NCI-H2171 treated with DMSO at 0.1 percent for 48 hours (cell line): Measurements from ENCODE around the gene CCDC40.

Experiments
- DNase-seq: peaks from one replicate; lab custom pipeline; 2025; lab: John Stamatoyannopoulos, UW

Gene CCDC40

DNA sequence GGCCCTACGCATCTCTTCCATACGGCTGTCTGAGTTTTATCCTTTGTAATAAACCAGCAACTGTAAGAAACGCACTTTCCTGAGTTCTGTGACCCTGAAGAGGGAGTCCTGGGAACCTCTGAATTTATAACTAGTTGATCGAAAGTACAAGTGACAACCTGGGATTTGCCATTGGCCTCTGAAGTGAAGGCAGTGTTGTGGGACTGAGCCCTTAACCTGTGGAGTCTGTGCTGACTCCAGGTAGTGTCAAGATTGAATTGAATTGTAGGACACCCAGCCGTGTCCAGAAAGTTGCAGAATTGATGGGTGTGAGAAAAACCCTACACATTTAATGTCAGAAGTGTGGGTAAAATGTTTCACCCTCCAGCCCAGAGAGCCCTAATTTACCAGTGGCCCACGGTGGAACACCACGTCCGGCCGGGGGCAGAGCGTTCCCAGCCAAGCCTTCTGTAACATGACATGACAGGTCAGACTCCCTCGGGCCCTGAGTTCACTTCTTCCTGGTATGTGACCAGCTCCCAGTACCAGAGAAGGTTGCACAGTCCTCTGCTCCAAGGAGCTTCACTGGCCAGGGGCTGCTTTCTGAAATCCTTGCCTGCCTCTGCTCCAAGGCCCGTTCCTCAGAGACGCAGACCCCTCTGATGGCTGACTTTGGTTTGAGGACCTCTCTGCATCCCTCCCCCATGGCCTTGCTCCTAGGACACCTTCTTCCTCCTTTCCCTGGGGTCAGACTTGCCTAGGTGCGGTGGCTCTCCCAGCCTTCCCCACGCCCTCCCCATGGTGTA, 66.4 kb downstream of the CCDC40 start:
- DNase-seq, result no peak

DNA sequence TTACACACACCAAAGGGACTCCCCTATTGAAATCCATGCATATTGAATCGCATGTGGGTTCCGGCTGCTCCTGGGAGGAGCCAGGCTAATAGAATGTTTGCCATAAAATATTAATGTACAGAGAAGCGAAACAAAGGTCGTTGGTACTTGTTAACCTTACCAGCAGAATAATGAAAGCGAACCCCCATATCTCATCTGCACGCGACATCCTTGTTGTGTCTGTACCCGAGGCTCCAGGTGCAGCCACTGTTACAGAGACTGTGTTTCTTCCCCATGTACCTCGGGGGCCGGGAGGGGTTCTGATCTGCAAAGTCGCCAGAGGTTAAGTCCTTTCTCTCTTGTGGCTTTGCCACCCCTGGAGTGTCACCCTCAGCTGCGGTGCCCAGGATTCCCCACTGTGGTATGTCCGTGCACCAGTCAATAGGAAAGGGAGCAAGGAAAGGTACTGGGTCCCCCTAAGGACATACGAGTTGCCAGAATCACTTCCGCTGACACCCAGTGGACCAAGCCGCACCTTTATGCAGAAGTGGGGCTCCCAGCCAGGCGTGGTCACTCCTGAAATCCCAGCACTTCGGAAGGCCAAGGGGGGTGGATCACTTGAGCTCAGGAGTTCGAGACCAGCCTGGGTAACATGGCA, 67.1 kb downstream of the CCDC40 start:
- DNase-seq, result no peak

DNA sequence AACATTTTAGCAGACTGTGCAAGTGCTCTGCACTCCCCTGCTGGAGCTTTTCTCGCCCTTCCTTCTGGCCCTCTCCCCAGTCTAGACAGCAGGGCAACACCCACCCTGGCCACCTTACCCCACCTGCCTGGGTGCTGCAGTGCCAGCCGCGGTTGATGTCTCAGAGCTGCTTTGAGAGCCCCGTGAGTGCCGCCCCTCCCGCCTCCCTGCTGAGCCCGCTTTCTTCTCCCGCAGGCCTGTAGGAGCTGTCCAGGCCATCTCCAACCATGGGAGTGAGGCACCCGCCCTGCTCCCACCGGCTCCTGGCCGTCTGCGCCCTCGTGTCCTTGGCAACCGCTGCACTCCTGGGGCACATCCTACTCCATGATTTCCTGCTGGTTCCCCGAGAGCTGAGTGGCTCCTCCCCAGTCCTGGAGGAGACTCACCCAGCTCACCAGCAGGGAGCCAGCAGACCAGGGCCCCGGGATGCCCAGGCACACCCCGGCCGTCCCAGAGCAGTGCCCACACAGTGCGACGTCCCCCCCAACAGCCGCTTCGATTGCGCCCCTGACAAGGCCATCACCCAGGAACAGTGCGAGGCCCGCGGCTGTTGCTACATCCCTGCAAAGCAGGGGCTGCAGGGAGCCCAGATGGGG, 68.0 kb downstream of the CCDC40 start:
- DNase-seq, result peak; percentile 76

DNA sequence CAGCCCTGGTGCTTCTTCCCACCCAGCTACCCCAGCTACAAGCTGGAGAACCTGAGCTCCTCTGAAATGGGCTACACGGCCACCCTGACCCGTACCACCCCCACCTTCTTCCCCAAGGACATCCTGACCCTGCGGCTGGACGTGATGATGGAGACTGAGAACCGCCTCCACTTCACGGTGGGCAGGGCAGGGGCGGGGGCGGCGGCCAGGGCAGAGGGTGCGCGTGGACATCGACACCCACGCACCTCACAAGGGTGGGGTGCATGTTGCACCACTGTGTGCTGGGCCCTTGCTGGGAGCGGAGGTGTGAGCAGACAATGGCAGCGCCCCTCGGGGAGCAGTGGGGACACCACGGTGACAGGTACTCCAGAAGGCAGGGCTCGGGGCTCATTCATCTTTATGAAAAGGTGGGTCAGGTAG, 68.5 kb downstream of the CCDC40 start:
- no peak for DNase-seq

DNA sequence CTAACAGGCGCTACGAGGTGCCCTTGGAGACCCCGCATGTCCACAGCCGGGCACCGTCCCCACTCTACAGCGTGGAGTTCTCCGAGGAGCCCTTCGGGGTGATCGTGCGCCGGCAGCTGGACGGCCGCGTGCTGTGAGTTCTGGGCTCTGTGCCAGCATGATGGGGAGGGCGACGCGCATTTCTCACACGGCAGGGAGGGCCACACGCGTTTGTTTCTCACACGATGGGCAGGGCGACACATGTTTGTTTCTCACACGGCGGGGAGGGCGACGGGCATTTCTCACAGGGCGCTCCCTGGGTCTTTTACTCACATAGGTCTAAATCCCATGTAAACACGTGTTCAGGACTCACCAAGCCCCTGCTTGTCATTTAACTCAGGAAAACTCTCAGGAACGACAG, 69.3 kb downstream of the CCDC40 start:
- peak; percentile 76 for DNase-seq

DNA sequence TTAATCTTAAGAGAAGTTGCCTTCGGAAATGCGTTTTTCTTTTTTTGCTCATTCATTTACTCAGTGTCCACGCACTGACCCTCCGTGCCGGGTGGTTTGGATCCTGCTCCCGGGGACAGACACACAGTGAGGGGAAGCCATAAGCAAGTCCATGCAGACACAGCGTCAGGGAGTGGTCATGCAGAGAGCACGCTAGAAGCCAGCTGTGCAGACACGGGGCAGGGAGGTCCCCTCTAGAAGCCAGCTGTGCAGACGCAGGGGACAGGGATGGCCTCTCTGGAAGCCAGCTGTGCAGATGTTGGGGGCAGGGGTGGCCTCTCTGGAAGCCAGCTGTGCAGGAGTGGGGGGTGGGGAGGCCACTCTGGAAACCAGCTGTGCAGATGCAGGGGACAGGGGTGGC, 69.7 kb downstream of the CCDC40 start:
- DNase-seq, result peak; percentile 56

DNA sequence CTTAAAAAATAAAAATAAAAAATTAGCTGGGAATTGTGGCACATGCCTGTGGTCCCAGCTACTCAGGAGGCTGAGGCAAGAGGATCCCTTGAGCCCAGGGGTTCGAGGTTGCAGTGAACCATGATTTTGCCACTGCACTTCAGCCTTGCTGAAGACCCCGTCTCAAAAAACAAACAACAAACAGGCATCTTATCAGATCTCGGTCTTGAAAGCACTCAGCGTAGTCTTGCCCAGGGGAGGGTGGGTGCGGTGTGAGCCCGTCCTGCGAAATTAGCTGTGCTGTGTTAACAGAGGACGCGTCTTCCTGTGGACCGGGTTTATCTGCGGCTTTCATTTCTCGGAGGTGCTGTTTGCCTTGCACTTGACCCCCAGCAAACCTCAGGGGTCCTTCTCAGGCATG, 70.3 kb downstream of the CCDC40 start:
- no peak for DNase-seq

DNA sequence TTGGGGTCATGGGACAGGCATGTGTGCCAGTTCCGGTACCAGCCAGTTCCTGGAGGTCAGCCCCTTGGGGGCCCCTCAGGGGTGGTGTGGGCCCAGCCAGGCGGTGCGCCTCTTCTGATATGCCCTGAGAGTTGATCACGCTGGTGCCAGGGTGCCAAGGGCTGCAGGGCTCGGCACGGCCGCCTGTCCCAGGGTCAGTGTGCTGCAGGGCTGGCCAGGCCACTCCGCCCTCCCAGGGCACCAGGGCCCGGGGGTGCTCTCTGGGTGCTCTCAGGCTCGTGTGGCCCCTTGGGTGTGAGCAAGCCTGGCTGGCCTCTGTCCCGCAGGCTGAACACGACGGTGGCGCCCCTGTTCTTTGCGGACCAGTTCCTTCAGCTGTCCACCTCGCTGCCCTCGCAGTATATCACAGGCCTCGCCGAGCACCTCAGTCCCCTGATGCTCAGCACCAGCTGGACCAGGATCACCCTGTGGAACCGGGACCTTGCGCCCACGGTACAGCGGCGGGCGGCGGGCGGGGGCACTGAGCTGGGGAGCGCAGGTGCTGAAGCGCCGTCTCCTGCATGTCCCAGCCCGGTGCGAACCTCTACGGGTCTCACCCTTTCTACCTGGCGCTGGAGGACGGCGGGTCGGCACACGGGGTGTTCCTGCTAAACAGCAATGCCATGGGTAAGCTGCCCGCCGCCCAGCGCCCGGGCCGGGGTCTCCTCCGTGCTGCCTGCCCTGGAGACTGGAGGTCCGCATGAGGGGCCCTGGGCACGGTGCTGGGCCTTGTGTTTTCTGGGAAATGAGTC, 71.0 kb downstream of the CCDC40 start:
- no peak for DNase-seq

DNA sequence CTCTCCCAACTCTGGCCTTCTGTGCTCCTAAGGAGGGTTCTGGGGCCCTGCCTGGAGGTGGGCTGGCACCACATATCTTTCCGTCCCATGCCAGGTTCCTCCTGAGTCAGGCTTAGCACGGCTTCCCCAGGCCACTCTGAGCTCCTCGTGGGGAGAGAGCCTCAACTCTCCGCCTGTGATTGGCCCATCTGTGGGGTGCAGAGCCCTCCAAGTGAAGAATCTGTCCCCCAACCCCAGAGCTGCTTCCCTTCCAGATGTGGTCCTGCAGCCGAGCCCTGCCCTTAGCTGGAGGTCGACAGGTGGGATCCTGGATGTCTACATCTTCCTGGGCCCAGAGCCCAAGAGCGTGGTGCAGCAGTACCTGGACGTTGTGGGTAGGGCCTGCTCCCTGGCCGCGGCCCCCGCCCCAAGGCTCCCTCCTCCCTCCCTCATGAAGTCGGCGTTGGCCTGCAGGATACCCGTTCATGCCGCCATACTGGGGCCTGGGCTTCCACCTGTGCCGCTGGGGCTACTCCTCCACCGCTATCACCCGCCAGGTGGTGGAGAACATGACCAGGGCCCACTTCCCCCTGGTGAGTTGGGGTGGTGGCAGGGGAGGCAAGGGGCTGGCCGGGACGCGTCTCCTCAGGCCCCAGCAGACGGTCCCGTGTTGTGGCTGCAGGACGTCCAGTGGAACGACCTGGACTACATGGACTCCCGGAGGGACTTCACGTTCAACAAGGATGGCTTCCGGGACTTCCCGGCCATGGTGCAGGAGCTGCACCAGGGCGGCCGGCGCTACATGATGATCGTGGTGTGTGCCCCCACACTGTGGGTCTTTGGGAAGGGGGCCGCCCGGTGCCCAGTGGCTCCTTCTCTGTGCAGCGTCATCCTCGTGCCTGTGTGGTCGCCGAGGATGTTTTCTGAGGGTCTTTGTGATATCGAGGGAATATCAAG, 71.9 kb downstream of the CCDC40 start:
- no peak for DNase-seq

DNA sequence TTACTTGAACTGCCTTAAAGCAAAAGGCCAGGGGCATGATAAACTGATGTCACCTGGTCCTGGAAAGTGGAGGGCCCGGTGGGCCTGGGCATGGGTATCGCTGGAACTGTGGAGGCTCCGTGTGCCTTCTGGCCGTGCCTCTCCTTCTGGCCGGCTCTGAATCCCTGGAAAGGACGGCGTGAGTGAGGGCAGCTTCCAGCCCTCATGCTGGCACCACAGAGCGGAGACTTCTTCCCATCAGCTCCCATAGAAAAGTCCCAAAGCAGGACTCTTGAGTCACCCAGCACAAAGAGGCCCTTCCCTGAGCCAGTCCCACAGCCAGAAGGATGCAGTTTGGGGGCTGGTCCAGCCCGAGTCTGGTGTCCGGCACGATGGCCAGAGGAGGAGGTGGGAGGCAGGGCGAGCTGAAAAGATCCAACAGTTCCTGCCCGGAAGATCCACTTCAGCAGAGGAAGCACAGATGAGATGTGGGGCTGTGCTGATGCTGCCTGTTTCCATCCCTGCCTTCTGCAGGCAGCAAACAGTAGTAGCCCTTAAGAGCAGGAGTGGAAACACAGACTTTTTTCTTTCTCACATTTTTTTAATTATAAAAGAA, 72.7 kb downstream of the CCDC40 start:
- DNase-seq, result no peak

DNA sequence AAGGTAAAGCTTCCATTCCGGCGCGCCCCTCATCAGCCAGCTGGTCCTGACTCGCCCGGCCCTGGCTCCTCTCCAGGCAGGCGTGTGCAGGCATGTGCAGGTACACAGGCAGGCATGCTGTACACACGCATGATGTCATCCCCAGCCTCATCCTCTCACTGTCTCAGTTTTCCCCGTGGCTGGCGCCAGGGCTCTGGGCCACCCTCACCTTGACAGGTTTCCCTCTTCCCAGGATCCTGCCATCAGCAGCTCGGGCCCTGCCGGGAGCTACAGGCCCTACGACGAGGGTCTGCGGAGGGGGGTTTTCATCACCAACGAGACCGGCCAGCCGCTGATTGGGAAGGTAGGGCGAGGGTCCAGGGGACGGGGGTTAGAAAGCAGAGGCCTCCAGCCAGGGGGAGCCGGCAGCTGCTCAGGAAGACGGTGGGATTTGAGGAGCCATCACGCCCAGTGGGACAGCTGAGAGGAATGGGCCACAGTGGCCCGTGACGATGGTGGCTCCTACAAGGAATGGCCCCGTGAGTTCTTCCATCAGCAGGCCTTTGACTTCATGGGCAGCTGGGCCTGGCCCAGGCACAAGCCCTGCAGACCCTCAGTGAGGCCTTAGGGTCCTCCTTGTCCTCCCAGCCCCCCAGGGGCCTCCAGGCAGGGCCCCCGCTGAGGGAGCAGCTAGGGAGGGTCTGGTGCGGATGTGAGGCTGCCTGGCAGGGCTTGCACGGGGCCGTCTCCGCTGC, 73.4 kb downstream of the CCDC40 start:
- peak; percentile 93 for DNase-seq

DNA sequence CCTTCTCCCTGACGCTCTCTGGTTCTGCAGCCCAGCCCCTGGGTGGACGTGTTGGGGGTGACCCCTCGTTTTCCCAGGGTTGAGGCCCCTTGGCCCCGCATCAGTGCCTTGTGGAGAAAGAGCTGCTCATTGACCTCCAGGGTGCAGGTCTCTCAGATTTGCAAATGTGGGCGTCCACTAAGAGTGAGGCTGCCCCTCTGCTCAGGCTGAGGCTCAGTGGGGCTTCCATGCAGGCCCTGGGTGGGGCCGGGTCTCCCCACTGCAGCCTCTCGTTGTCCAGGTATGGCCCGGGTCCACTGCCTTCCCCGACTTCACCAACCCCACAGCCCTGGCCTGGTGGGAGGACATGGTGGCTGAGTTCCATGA, 74.0 kb downstream of the CCDC40 start:
- DNase-seq, result no peak

DNA sequence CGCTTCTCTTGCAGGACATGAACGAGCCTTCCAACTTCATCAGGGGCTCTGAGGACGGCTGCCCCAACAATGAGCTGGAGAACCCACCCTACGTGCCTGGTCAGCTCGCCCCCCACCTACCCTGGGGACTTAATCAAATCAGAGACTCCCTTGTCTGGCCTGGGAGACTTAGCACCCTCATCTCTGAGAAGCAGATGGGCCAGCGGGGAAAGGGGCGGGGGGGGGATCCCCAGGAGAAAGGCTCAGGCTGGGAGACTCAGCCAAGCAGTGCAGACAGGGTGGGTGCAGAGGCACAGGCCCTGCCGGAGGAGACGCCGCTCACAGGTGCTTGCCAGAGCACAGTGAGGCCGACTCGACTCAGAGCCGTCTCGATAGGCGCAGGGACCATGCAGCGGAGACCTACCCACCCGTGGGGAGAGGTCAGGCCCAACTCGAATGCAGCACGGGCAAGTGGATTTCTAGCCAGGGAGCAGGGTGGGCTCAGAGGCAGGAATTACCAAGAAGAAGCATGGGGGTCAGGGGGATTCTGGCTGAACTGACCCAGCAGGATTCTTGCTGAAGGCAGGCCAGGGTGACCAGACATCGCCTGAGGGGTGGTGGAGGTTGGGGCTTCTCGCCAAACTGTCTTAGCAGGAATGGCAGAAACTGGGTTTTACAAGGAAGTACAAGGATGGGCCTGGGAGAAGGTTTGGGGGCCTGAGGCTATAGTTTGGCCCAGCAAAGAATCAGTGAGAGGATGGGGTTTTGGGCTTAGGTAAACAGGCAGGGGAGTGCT, 74.7 kb downstream of the CCDC40 start:
- DNase-seq, result no peak

DNA sequence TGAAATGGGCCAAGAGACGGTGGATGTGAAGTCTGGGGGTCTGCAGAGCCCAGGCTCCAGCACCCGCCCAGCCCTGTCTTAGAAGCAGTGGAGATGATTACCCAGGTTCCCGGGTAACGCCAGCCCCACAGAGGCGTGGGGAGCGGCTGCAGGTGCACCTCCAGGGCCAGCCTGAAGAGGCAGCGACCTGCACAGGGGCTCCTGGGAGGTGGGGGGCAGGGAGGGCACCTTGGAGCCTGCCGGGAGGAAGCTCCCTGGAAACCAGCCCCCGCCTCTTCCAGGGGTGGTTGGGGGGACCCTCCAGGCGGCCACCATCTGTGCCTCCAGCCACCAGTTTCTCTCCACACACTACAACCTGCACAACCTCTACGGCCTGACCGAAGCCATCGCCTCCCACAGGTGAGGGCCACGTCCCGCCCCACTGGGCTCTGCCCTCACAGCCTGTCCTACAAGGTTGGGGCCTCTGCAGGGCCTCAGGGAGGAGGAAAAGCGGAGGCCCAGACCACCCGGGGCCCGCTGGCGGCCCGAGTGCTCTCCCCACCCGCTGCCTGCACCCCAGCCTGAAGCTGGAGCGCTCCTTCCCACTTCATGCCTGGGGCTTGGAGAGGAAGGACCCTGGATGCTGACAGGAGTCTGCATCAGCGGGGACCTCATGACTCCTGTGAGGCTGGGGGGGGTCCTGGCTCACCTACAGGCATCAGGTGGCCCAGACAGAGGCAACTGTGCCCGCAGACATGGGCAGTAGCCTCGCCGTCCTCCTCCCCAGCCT, 75.4 kb downstream of the CCDC40 start:
- no peak for DNase-seq

DNA sequence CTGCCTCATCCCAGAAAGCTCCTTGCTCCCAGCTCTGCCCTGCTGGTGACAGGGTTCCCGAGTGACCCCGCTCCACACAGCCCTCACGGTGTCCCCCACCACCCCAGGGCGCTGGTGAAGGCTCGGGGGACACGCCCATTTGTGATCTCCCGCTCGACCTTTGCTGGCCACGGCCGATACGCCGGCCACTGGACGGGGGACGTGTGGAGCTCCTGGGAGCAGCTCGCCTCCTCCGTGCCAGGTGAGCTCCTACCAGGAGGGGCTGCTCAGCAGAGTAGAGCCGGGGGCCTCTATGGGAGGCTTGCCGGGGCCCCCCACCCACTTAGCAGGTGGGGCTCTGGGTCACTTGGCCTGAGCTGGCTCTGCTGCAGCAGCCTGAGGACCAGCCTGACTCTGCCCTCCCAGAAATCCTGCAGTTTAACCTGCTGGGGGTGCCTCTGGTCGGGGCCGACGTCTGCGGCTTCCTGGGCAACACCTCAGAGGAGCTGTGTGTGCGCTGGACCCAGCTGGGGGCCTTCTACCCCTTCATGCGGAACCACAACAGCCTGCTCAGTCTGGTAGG, 76.1 kb downstream of the CCDC40 start:
- DNase-seq, result no peak

DNA sequence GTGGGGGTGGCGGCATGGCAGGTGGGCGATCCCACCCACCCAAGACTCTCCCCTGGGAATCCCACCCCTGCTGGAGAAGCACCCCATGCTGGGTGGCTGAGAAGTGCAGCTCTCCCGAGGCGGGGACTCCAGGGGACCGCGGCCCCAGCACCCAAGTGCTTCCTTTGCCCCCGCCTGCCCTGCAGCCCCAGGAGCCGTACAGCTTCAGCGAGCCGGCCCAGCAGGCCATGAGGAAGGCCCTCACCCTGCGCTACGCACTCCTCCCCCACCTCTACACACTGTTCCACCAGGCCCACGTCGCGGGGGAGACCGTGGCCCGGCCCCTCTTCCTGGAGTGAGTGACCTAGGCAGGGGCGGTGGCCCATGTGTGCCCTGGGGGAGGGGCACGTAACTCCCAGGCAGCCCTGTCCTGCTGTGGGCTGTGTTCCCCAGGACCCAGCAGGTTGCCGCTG, 76.6 kb downstream of the CCDC40 start:
- no peak for DNase-seq

DNA sequence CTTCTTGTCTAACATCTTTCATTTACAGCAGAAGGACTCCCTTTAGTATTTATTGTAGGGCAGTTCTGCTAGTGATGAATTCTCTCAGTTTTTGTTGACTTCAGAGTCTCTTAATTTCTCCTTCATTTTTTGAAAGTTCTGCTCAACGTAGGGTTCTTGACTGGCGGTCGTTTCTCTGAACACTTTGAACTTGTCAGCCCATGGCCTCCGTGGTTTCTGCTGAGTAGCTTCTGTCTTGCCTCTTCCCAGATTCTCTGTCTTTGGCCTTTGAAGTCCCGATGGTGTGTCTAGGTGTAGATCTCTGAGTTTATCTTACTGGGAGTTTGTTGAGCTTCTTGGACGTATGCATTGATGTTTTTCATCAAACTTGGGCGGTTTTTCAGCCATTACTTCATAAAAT, 78.3 kb downstream of the CCDC40 start:
- no peak for DNase-seq

DNA sequence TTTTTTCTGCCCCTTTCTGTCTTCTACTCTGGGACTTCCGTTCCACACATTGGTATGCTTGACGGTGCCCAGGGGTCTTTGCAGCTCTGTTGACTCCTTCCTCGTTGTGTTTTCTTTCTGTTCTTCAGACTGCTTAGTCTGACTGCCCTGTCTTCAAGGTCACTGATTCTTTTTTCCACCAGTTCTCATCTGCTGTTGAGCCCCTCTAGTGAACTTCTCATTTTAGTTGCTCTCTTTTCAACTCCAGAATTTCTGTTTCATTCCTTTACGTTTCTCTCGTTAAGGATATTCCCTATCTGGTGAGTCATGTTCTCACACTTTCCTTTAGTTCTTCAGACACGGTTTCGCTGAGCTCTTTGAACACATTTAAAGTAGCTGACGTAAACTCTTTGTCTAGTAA, 78.7 kb downstream of the CCDC40 start:
- DNase-seq, result no peak
